Activated T-cell treated with anti-CD3 and anti-CD28 coated beads for 4 hours (primary cell): ENCODE results near the gene GLOD4.
"Not testable (repeated sequence)": the region's sequence is repeated elsewhere in the genome, so short reads cannot be mapped to it uniquely, and the experiment has no call there.

ENCODE experiments used
- DNase-seq: peaks from one replicate; pipeline ENCODE4 v3.0.0-alpha.2; 2020

Gene GLOD4

GRCh38 chr17:767076-767475, 15.0 kb downstream of the GLOD4 start:
- no peak for DNase-seq

- no peak for DNase-seq
Observed at GRCh38 chr17:760371-760770, 21.7 kb downstream of the GLOD4 start.

- no peak for DNase-seq
Observed at GRCh38 chr17:759964-760363, 22.1 kb downstream of the GLOD4 start.

GRCh38 chr17:756010-756567, 26.0 kb downstream of the GLOD4 start:
- not testable (repeated sequence) for DNase-seq

DNA sequence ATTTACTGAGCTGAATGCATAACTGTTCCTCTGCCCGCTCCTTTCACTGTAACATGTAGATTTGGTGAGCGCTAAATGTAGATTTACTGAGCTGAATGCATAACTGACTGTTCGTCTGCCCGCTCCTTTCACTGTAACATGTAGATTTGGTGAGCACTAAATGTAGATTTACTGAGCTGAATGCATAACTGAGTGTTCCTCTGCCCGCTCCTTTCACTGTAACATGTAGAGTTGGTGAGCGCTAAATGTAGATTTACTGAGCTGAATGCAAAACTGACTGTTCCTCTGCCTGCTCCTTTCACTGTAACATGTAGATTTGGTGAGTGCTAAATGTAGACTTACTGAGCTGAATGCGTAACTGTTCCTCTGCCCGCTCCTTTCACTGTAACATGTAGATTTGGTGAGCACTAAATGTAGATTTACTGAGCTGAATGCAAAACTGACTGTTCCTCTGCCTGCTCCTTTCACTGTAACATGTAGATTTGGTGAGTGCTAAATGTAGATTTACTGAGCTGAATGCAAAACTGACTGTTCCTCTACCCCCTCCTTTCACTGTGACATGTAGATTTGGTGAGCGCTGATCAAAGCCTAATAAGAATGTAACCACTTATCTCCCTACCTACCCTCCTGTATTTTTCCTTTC, 26.6 kb downstream of the GLOD4 start:
- DNase-seq = not testable (repeated sequence)

DNA sequence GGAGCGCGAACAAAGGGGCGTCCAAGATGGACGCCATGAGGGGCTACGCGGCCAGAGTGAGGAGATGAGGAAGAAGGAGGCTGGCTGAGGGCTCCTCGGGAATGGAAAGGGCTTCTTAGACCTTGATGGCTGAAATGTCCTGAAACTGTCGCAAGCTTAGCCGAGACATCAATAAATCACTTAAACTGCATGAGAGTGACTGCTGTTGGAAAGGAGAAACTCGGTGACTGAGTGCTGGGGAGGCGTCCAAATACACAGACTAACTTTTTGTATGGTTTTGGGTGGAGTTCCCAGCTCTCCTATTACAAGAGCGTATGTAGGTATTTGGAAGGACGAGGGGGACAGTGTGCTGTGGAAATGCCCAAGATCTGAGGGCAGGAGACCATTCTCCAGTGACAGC, 28.7 kb downstream of the GLOD4 start:
- DNase-seq = no peak

GRCh38 chr17:752620-753219, 29.4 kb downstream of the GLOD4 start:
- DNase-seq = peak; percentile 37

DNA sequence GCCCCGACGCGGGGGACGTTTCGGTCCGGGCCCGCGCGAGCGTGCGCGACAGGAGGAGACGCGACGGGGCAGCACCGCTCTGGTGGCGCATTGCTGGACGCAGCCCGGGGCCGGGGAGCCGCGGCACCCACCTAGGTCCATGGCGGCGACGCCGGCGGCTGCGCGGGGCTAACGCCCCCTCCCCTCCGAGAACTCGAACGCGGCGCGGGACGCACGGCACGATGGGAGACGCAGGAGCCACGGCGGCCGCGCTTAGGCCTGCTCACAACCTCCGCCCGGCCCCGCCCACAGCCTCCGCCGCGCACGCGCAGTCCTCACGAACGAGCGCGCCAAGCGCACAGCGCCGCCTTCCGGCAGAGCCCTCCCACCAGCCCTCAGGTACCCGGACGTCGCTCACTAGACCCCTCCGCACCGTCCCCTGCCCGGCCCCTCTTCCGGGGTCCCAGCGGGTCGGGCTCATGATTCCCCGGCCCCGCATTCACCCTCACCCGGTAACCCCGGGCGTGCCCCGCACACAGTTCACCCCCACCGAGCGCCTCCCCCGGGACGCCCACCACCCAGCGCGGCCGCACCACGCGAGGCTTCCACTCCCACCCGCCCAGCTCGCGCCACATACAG, 30.0 kb downstream of the GLOD4 start, which contains the start of gene GEMIN4:
TSS of gene GEMIN4 (minus strand) at position 263 of the 618 bp plus-strand sequence. CDS start at position 141, 122 bp downstream.
- peak; percentile 99 for DNase-seq

GRCh38 chr17:751269-752001, 30.6 kb downstream of the GLOD4 start:
- DNase-seq = peak; percentile 44

DNA sequence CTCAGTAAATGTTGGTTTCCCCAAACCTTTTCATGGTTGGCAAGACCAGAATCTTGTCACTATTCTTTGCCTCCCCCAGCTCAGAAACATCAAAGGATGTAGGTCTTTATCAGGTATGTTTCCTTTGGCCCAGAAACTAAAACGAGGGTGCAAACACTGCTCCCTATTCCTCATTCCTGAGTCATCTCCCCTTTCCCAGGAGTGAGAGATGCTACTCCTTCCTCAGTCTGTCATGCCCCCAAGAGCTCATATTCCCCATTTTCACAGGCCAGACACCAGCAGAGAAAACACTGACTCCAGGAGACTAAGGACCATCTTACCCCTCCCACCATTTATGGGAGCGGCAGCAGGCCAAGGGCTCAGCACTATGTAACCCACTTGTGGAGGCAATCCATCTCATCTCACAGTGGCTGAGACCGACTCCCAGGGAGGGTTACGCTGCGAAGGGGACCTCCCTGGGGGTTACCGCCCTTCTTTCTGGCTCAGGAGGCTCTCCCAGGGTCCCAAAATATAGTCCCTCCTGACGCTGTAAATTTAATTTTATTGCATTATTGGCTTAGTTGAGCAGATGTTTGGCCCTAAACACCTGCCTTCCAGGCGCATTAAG, 31.5 kb downstream of the GLOD4 start:
- no peak for DNase-seq

GRCh38 chr17:749359-749758, 32.7 kb downstream of the GLOD4 start:
- DNase-seq = not testable (repeated sequence)

DNA sequence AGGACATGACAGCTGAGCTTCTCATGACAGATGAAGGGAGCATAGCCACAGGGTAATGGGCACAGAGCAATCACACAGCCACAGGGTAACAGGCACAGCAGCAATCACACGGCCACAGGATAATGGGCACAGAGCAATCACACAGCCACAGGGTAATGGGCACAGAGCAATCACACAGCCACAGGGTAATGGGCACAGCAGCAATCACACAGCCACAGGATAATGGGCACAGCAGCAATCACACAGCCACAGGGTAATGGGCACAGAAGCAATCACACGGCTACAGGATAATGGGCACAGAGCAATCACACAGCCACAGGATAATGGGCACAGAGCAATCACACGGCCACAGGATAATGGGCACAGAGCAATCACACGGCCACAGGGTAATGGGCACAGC, 33.5 kb downstream of the GLOD4 start:
- not testable (repeated sequence) for DNase-seq

GRCh38 chr17:746783-747629, 35.1 kb downstream of the GLOD4 start:
- no peak for DNase-seq

DNA sequence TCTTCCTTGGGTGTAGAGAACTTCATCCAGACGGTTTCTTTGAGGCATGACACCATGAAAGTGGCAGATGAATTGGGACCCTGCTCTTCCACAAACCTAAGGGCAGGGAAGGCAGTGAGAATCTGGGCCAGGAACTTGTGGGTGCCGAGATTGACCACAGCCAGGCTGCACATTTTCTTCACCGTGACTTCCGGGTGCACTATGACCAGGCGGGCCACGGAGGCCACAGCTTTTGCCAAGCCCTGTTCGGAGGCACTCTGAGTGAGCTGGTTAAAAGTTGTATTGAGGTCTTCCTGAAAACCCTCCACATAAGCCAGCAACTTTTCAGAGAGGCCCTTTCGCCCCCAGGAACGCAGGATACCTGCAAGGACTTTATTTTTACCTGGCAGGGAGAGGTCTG, 35.9 kb downstream of the GLOD4 start:
- DNase-seq = no peak

DNA sequence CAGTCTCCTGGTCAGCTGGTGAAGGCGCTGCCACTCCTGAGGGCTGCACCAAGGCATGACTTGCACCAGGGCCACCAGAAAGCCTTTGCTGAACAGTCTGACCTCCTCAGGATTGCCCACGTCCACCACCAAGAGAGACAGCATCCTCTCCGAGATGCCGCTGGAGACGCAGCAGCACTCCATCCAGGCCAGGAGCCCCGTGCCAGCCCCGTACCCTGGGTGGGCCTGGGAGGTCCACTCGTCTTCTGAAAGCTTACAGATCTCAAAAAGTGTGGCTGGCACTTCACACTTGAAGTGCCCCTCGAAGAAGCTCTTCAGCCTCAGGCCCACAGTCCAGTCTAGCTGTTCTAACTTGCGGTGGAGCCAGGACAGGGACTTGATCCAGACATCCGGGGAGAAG, 36.7 kb downstream of the GLOD4 start:
- no peak for DNase-seq

- no peak for DNase-seq
Observed at GRCh38 chr17:744937-745336, 37.1 kb downstream of the GLOD4 start.

DNA sequence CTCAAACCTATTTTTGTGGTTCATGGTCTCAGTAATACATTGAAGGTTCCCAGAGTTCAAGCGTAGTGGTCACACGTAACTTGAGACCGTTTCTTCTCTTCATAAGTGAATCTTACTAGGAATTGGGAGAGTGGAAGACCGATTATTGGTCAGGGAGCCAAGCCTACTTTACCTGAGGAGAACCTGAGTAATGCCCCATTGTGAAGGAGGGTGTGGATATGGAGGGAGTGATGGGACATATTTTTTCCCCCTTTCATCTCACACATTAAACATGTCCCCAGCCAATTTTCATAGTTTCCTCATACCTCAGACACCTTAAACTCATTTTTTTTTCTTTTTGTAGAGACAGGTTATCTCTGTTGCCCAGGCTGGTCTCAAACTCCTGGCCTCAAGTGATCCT, 38.9 kb downstream of the GLOD4 start:
- no peak for DNase-seq

DNA sequence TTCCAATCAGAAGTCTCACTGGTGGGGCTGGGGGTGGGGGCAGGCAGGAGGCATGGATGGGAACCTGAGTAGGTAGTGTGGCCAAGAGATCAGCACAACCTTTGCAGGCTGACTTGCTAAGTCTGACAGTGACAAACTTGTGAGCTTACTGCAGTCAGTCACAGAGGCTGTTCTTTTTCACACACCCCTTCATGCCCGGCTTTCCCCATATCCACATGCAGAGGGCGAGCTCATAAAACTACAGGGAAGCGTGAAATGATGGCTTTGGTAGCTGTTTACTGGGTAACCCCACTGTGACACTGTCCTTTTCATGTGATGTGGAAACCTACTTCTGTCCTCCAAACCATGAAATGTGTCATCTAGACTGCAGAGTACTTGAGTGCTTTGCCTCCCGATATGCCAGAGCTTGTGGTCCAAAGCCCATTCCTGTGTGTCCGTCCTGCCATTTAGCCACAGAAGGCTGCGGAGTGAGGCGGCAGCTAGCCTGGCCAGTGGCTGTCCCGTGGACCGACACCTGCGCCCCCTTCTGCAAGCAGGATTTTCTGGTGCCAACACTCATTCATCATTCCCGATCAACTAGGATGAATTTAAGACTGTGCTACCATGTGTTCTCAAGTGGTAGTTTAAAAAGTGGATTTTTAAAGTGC, 39.8 kb downstream of the GLOD4 start:
- DNase-seq = no peak

DNA sequence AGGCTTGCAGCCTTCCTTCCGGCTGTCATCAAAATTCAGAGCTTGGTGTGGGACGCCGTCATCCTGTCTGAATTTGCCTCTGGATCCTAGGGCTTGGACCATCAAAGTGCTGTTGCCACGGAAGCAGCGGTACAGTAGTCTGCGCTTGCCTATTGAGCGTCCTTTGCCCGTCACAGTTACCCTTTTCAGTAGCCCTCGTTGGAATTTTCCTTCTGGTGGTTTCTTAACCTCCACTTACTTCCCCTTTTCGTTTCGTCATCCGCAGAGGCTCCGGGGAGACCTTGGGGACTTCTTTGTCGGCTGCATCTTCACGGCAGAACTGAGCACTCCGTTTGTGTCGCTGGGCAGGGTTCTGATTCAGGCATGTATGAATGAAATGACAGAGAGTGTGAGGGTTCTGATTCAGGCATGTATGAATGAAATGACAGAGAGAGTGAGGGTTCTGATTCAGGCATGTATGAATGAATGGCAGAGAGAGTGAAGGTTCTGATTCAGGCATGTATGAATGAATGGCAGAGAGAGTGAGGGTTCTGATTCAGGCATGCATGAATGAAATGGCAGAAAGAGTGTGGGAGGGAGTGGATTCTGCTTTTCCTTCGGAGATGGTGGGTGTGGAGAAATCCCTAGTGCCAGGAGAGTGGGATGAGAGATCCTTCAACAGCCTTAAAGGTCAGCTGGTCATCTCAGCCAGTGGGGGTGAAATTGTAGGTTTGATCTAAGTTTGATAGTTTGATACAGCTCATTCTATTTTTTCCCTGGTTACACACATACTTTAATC, 41.7 kb downstream of the GLOD4 start:
- no peak for DNase-seq

- no peak for DNase-seq
Observed at GRCh38 chr17:737561-738113, 44.4 kb downstream of the GLOD4 start.
